Measurements from ENCODE around the gene ZNF469.

The ZNF469 gene

GRCh38 chr16:88365244-88365865, 17.4 kb upstream of the ZNF469 start:
- Mint-ChIP-seq H3K9me3 (peaks cover 4% of the 10 kb centered on the region), H3K36me3 (ENCODE audit: low read depth) (no peaks in the 10 kb centered on the region), H3K27me3 (ENCODE audit: low read depth) (peaks cover 4% of the 10 kb centered on the region), H3K27ac (no peak overlapping the region), H3K4me3 (no peak overlapping the region), H3K4me1 (ENCODE audit: low read depth) (no peaks in the 10 kb centered on the region)

DNA sequence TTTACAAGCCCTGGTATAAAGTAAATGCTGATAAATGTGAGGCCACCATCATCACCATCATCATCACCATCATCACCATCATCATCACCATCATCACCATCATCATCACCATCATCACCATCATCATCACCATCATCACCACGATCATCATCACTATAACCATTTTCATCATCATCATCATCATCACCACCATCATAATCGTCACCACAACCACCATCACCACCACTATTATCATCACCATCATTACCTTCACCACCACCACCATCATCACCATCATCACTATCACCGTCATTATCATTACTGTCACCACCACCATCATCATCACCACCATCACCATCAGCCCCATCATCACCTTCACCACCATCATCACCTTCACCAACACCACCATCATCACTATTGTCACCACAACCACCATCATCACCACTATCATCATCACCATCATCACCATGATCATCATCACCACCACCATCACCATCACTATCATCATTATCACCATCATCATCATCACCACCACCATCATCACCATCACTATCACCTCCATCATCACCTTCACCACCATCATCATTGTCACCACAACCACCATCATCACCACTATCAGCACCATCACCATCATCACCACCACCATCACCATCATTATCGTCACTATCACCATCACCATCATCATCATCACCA, 16.6 kb upstream of the ZNF469 start:
- Mint-ChIP-seq H3K4me1 (ENCODE audit: low read depth) (no peaks in the 10 kb centered on the region), H3K27ac (no peak overlapping the region), H3K9me3 (peaks cover 4% of the 10 kb centered on the region), H3K4me3 (no peak overlapping the region), H3K36me3 (ENCODE audit: low read depth) (no peaks in the 10 kb centered on the region), H3K27me3 (ENCODE audit: low read depth) (peaks cover 4% of the 10 kb centered on the region)

- Mint-ChIP-seq H3K4me1 (ENCODE audit: low read depth) (no peaks in the 10 kb centered on the region), H3K4me3 (no peak overlapping the region), H3K27me3 (ENCODE audit: low read depth) (peaks cover 4% of the 10 kb centered on the region)
Measured at GRCh38 chr16:88366704-88367047, 16.1 kb upstream of the ZNF469 start.

DNA sequence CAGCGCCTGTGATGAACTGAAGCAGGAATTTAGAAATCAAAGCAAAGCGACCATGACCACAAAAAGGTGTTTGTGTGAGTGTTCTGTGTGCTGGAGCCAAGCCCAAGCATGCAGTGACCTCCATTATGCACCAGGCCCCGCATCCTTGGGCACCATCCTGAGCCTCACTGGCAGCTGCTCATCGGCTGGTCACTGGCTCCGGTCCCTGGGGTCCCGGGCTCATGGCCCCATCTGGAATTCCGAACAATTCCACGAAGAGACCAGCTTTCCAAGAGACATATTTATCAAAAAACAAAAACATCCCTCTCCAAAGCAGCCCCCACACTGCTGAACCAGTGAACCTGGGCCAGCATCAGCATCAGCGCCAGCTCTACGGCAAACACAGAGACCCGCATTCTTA, 15.2 kb upstream of the ZNF469 start:
- H3K9me3 Mint-ChIP-seq = peaks cover 2% of the 10 kb centered on the region
- no peaks in the 10 kb centered on the region for H3K4me1 Mint-ChIP-seq (ENCODE audit: low read depth)
- peaks cover 4% of the 10 kb centered on the region for H3K27me3 Mint-ChIP-seq (ENCODE audit: low read depth)
- H3K36me3 Mint-ChIP-seq (ENCODE audit: low read depth) = no peaks in the 10 kb centered on the region
- H3K27ac Mint-ChIP-seq = no peak overlapping the region
- H3K4me3 Mint-ChIP-seq = no peak overlapping the region

More at GRCh38 chr16:88366704-88367047, 16.1 kb upstream of the ZNF469 start:
- Mint-ChIP-seq H3K27ac (no peak overlapping the region), H3K36me3 (ENCODE audit: low read depth) (no peaks in the 10 kb centered on the region), H3K9me3 (peaks cover 4% of the 10 kb centered on the region)

DNA sequence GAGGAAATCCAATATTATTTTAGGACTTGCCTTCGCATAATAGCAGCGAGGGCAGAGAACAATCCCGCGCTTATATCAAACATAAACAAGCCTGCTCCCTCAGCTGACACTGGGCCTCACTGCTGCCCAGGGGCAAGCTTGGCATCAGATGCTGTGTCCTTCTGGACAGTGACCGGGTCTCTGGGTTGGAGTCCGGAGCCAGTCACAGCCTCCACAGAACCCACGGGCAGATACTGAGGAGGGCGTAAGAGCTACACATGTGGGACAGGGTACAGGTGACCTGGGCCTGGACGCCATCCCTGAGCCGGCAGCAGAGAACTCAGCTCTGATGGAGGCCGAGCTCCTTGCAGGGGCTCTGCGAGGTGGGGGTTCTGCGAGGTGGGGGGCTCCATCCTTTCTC, 14.7 kb upstream of the ZNF469 start:
- Mint-ChIP-seq H3K27me3 (ENCODE audit: low read depth) (peaks cover 4% of the 10 kb centered on the region), H3K4me1 (ENCODE audit: low read depth) (no peaks in the 10 kb centered on the region), H3K36me3 (ENCODE audit: low read depth) (no peaks in the 10 kb centered on the region), H3K9me3 (no peaks in the 10 kb centered on the region), H3K27ac (no peak overlapping the region), H3K4me3 (no peak overlapping the region)

DNA sequence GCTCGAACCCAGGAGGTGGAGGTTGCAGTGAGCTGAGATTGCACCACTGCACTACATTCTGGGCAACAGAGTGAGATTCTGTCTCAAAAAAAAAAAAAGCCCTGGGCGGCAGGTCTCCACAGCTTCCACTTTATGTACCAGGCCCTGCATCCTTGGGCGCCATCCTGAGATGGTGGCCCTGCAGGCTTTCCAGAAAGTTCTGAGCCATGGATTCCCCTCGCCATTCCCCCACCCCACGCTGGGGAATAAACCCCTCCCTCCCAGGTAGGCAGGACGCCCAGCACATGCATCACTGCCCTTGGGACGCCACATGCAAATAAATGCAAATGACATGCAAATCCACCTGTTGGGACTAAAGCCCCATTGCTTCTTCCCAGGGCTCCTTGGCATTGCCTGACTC, 13.8 kb upstream of the ZNF469 start:
- Mint-ChIP-seq H3K27me3 (ENCODE audit: low read depth) (no peaks in the 10 kb centered on the region), H3K9me3 (no peaks in the 10 kb centered on the region), H3K36me3 (ENCODE audit: low read depth) (no peaks in the 10 kb centered on the region), H3K4me3 (no peak overlapping the region), H3K4me1 (ENCODE audit: low read depth) (no peaks in the 10 kb centered on the region), H3K27ac (no peak overlapping the region)

- H3K4me1 Mint-ChIP-seq (ENCODE audit: low read depth) = no peaks in the 10 kb centered on the region
- H3K4me3 Mint-ChIP-seq = no peak overlapping the region
- H3K9me3 Mint-ChIP-seq = no peaks in the 10 kb centered on the region
- H3K27me3 Mint-ChIP-seq (ENCODE audit: low read depth) = no peaks in the 10 kb centered on the region
- no peak overlapping the region for H3K27ac Mint-ChIP-seq
- H3K36me3 Mint-ChIP-seq (ENCODE audit: low read depth) = no peaks in the 10 kb centered on the region
Measured at GRCh38 chr16:88369447-88370008, 13.2 kb upstream of the ZNF469 start.

GRCh38 chr16:88370365-88370764, 12.4 kb upstream of the ZNF469 start:
- Mint-ChIP-seq H3K9me3 (no peaks in the 10 kb centered on the region), H3K36me3 (ENCODE audit: low read depth) (no peaks in the 10 kb centered on the region), H3K4me1 (ENCODE audit: low read depth) (no peaks in the 10 kb centered on the region), H3K27ac (no peak overlapping the region), H3K27me3 (ENCODE audit: low read depth) (no peaks in the 10 kb centered on the region), H3K4me3 (no peak overlapping the region)

- H3K4me1 Mint-ChIP-seq (ENCODE audit: low read depth) = no peaks in the 10 kb centered on the region
- H3K27me3 Mint-ChIP-seq (ENCODE audit: low read depth) = no peaks in the 10 kb centered on the region
- H3K27ac Mint-ChIP-seq = no peak overlapping the region
- no peaks in the 10 kb centered on the region for H3K36me3 Mint-ChIP-seq (ENCODE audit: low read depth)
- no peak overlapping the region for H3K4me3 Mint-ChIP-seq
- H3K9me3 Mint-ChIP-seq = no peaks in the 10 kb centered on the region
Measured at GRCh38 chr16:88372522-88372921, 10.2 kb upstream of the ZNF469 start.

DNA sequence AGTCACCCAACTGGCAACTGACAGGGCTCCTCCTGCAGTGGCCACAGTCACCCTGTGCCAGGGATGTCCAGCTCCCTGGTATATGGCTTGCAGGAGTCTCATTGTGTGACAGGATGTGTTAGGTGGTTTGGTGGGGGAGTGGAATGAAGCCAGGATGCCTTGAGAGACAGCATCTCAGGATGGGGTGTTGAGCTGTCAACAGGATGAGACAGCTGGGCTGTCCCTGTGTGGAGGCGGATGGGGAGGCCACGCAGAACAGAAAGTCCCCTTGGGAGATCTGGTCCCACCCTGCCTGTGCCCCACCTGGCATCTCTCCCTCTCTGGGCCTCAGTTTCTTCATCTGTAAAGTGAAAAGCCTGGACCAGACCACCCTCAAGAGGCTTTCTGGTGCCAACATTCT, 9.5 kb upstream of the ZNF469 start:
- no peak overlapping the region for H3K4me3 Mint-ChIP-seq
- no peaks in the 10 kb centered on the region for H3K36me3 Mint-ChIP-seq (ENCODE audit: low read depth)
- no peaks in the 10 kb centered on the region for H3K9me3 Mint-ChIP-seq
- H3K27ac Mint-ChIP-seq = no peak overlapping the region
- no peaks in the 10 kb centered on the region for H3K27me3 Mint-ChIP-seq (ENCODE audit: low read depth)
- H3K4me1 Mint-ChIP-seq (ENCODE audit: low read depth) = no peaks in the 10 kb centered on the region

- Mint-ChIP-seq H3K4me3 (no peak overlapping the region), H3K27me3 (ENCODE audit: low read depth) (no peaks in the 10 kb centered on the region), H3K36me3 (ENCODE audit: low read depth) (no peaks in the 10 kb centered on the region), H3K27ac (no peak overlapping the region), H3K4me1 (ENCODE audit: low read depth) (no peaks in the 10 kb centered on the region), H3K9me3 (no peaks in the 10 kb centered on the region)
Measured at GRCh38 chr16:88373927-88374492, 8.7 kb upstream of the ZNF469 start.

DNA sequence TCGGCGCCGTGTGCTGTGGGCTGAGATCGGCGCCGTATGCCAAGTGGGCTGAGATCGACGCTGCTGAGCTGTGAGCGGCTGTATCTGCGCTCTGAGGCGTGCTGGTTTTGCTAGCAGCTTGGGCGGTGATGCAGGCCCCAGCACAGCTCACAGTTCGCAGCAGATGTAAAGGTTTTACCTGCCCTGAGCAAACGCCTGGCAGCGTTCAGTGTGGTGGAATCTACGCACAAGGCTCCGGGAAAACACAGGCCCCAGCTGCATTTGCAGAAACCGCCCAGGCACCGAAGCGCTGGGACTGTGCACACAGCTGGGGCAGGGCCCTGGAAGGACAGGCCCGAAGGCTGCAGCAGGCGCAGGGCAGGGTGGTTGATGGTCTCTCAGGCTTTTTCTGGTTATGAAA, 8.0 kb upstream of the ZNF469 start:
- Mint-ChIP-seq H3K36me3 (ENCODE audit: low read depth) (no peaks in the 10 kb centered on the region), H3K9me3 (no peaks in the 10 kb centered on the region), H3K27ac (no peak overlapping the region)

GRCh38 chr16:88375236-88375975, 7.4 kb upstream of the ZNF469 start:
- no peaks in the 10 kb centered on the region for H3K4me1 Mint-ChIP-seq (ENCODE audit: low read depth)
- no peak overlapping the region for H3K27ac Mint-ChIP-seq
- H3K4me3 Mint-ChIP-seq = no peak overlapping the region
- H3K27me3 Mint-ChIP-seq (ENCODE audit: low read depth) = no peaks in the 10 kb centered on the region
- H3K9me3 Mint-ChIP-seq = no peaks in the 10 kb centered on the region
- no peaks in the 10 kb centered on the region for H3K36me3 Mint-ChIP-seq (ENCODE audit: low read depth)

More for the DNA sequence above, 8.0 kb upstream of the ZNF469 start:
- H3K4me3 Mint-ChIP-seq = no peak overlapping the region
- H3K4me1 Mint-ChIP-seq (ENCODE audit: low read depth) = no peaks in the 10 kb centered on the region
- no peaks in the 10 kb centered on the region for H3K27me3 Mint-ChIP-seq (ENCODE audit: low read depth)

- H3K27ac Mint-ChIP-seq = no peak overlapping the region
- no peaks in the 10 kb centered on the region for H3K9me3 Mint-ChIP-seq
- no peaks in the 10 kb centered on the region for H3K36me3 Mint-ChIP-seq (ENCODE audit: low read depth)
- no peaks in the 10 kb centered on the region for H3K4me1 Mint-ChIP-seq (ENCODE audit: low read depth)
- H3K27me3 Mint-ChIP-seq (ENCODE audit: low read depth) = no peaks in the 10 kb centered on the region
- H3K4me3 Mint-ChIP-seq = no peak overlapping the region
Measured at GRCh38 chr16:88375996-88376834, 6.5 kb upstream of the ZNF469 start.

Data from T-helper 1 cell treated with Interleukin-12 subunit alpha and Interleukin-12 subunit beta and Interleukin-4 antibody, amounts not matched to agents 30 μg/mL and 1 μg/mL, for 36 hours (primary cell).